H1 (cell line): ENCODE data around the gene SS18.

ENCODE experiments used
- CEBPB ChIP-seq: IDR thresholded peaks from 2 replicates; pipeline ENCODE4 v1.6.1; 2012; ENCODE audit warnings: low read depth, low read length
- CTCF ChIP-seq, 3 experiments: IDR thresholded peaks; 1 replicate in 2 of 3; 2 replicates in 1 of 3; pipeline versions ENCODE4 v1.5.1 to v1.6.1; 2011; ENCODE audit warnings: low read length in 3 of 3, mild to moderate bottlenecking in 3 of 3, inconsistent platforms in 2 of 3, low read depth in 1 of 3, moderate library complexity in 1 of 3; ENCODE audit not compliant: insufficient read depth in 1 of 3; ENCODE audit errors: control extremely low read depth in 1 of 3
- EZH2 ChIP-seq: fragments of 200-600 bp; sonication (generic); IDR thresholded peaks from 2 replicates; pipeline ENCODE4 v1.7.1; 2012; ENCODE audit warnings: low read depth, mild to moderate bottlenecking, moderate library complexity, low read length, inconsistent platforms; ENCODE audit not compliant: severe bottlenecking
- KDM5A ChIP-seq: fragments of 200-600 bp; IDR thresholded peaks from 2 replicates; pipeline ENCODE4 v1.7.1; 2012; ENCODE audit warnings: mild to moderate bottlenecking, low read length, inconsistent platforms, mixed read lengths
- PHF8 ChIP-seq: fragments of 200-600 bp; sonication (generic); conservative IDR thresholded peaks from 2 replicates; pipeline ENCODE4 v1.7.1; 2012; ENCODE audit warnings: low read depth, mild to moderate bottlenecking, inconsistent platforms, low read length, moderate library complexity
- POLR2A ChIP-seq, 2 experiments: IDR thresholded peaks; 1 replicate in 1 of 2; 2 replicates in 1 of 2; pipeline ENCODE4 v1.6.1; 2011; ENCODE audit warnings: low read depth in 2 of 2, low read length in 2 of 2, mild to moderate bottlenecking in 2 of 2; ENCODE audit errors: control extremely low read depth in 1 of 2
- POLR2AphosphoS5 ChIP-seq: IDR thresholded peaks from 2 replicates; pipeline ENCODE4 v1.6.1; 2011; ENCODE audit warnings: low read depth, low read length
- TAF1 ChIP-seq: IDR thresholded peaks from 2 replicates; pipeline ENCODE4 v1.6.1; 2011; ENCODE audit warnings: mild to moderate bottlenecking, low read depth, low read length

DNA sequence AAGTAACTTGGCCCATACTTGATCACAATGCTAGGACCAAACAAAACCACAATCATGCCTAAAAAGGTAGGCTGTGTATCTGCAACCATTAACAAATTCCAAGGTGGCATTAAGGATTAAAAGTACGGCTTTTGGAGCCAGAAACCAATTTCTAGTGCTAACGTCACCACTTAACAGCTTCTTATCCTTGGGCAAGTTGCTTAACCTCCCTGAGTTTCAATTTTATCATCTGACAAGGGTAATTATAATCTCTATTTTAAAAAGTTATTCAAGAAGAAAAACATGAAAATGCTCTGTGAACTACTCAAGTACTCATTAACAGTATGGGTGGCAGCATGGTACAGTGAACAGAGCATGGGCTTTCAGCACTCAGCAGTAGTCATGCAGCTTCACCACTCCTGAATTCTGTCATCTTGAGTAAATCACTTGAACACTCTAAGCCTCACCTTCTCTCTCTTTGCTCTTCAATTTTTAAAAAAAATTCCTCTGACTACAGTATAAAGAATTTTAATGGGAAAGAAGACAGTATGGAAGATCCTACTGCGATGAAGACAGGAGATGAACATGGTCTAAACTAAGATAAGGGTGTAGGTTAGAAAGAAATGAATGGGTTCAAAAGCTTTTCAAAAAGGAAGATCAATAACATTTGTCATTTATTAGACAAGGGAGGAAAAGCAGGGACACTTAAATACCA is 69.2 kb downstream of the SS18 start:
- TF ChIP-seq CEBPB (no peak), KDM5A (no peak), CTCF (IDR thresholded peaks at IDR 0.05; ENCODE audit: control extremely low read depth in 1 of 3, insufficient read depth in 1 of 3, low read depth in 1 of 3, low read length in 3 of 3) (no peak), PHF8 (no peak), POLR2AphosphoS5 (no peak), POLR2A (IDR thresholded peaks at IDR 0.05; ENCODE audit: control extremely low read depth in 1 of 2, low read depth in 2 of 2, low read length in 2 of 2) (no peak), EZH2 (no peak), TAF1 (no peak)
